Activated CD8-positive, alpha-beta T cell treated with anti-CD3 and anti-CD28 coated beads for 36 hours (primary cell): Measurements from ENCODE around the gene LYSMD1. TPM values are rescaled to one million over a fixed set of nuclear protein-coding genes. Genes with fewer than 3 reads are reported as not detected.

Source experiments
- ATAC-seq: fragments of 200-7000 bp; cut with Tn5 transposase; one replicate; pipeline ENCODE4 v1.10.0; 2021; ENCODE audit warnings: mild to moderate bottlenecking, moderate library complexity
- CTCF ChIA-PET: fragments of 350-600 bp; sonication (Branson Sonifier 250); formaldehyde crosslinking; loops from one replicate; lab custom pipeline; 2021; ENCODE audit warnings: antibody characterized with exemption; lab: Charles Lee
- POLR2A ChIA-PET: fragments of 350-600 bp; sonication (Branson Sonifier 250); formaldehyde crosslinking; loops from one replicate; lab custom pipeline; 2021; ENCODE audit warnings: antibody characterized with exemption; lab: Charles Lee
- DNase-seq: peaks from one replicate; pipeline ENCODE4 v3.0.0-alpha.2; 2020
- H3K27ac Mint-ChIP-seq: one replicate; pipeline ENCODE4 v1.8.0; 2021; ENCODE audit warnings: mild to moderate bottlenecking, mixed read lengths
- H3K27me3 Mint-ChIP-seq: one replicate; pipeline ENCODE4 v1.8.0; 2021; ENCODE audit warnings: mixed read lengths
- H3K36me3 Mint-ChIP-seq: one replicate; pipeline ENCODE4 v1.8.0; 2021; ENCODE audit warnings: low read depth, mixed read lengths
- H3K4me1 Mint-ChIP-seq: one replicate; pipeline ENCODE4 v1.8.0; 2021; ENCODE audit warnings: low read depth, mixed read lengths
- H3K4me3 Mint-ChIP-seq: one replicate; pipeline ENCODE4 v1.8.0; 2021; ENCODE audit warnings: mild to moderate bottlenecking, moderate library complexity, mixed read lengths
- H3K9me3 Mint-ChIP-seq: one replicate; pipeline ENCODE4 v1.8.0; 2021; ENCODE audit warnings: mixed read lengths
- intact Hi-C: fragments of 100-400 bp; cut with micrococcal nuclease; formaldehyde crosslinking; loops from one replicate; pipeline ENCODE4 v1.10.0; 2022
- total RNA-seq, 2 experiments: library from RNA; stranded (reverse); gene quantifications; one replicate each; pipeline ENCODE4 v1.2.3, GENCODE V29; 2021
- TF ChIP-seq, protein P1 (sequence below): fragments of 200-600 bp; IDR thresholded peaks from one replicate; pipeline ENCODE4 v1.8.0; 2022; ENCODE audit warnings: antibody characterized with exemption, mild to moderate bottlenecking

LYSMD1 gene
- total RNA-seq, 2 experiments from 2014 or later: 4.5 TPM

DNA sequence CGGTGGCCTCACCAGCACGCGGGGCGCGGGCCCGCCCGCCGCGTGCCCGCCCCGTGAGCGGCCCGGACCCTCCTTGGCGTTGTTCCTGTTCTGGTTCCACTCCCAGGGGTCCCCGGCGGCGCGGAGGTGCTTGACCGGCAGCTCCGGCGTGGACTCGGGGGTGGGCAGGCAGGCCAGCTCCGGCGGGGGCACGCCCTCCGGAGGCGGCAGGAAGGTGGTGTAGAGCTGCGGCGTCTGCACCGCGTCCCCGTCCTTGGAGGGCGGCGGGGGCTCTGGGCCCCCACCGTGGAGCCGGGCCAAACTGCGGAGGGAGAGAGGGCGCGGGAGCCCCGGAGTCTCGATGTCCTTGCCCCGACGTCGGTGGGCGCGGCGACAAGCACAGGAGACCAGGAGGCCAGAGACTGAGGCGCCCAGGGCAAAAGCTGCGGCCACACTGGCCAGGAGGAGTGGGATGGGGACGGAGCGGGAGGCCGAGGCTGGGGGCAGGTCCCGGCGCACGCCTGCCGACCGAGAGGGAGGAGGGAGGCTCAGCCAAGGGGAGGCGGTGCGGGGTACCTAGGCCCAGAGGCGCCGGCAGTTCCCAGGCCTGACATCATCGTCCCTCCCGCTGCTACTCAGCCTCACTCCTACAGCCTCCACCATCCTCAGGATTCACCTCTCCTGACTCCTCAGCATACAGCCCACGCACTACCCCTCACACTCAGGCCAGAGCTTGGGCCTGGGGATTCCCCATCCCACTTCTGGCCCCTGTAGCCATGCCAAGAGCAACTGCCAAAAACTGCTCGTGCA lies 32.5 kb downstream of the LYSMD1 start:
- Mint-ChIP-seq H3K36me3 (no peaks in the 10 kb centered on the region), H3K4me1 (peaks cover 12% of the 10 kb centered on the region), H3K4me3 (no peak overlapping the region), H3K9me3 (no peaks in the 10 kb centered on the region), H3K27me3 (no peaks in the 10 kb centered on the region), H3K27ac (no peak overlapping the region)
- DNase-seq: no peak
- TF ChIP-seq, protein P1, sequence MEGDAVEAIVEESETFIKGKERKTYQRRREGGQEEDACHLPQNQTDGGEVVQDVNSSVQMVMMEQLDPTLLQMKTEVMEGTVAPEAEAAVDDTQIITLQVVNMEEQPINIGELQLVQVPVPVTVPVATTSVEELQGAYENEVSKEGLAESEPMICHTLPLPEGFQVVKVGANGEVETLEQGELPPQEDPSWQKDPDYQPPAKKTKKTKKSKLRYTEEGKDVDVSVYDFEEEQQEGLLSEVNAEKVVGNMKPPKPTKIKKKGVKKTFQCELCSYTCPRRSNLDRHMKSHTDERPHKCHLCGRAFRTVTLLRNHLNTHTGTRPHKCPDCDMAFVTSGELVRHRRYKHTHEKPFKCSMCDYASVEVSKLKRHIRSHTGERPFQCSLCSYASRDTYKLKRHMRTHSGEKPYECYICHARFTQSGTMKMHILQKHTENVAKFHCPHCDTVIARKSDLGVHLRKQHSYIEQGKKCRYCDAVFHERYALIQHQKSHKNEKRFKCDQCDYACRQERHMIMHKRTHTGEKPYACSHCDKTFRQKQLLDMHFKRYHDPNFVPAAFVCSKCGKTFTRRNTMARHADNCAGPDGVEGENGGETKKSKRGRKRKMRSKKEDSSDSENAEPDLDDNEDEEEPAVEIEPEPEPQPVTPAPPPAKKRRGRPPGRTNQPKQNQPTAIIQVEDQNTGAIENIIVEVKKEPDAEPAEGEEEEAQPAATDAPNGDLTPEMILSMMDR: no peak
- intact Hi-C loops: no loop called here
- ATAC-seq: no peak
- POLR2A ChIA-PET: no interaction called here
- CTCF ChIA-PET: interaction anchor here (1.2 to 2.3 kb wide), 2 partner anchors 8 to 24 kb away, joined by 3 to 7 read pairs; partner anchors contain the start of gene TNFAIP8L2

DNA sequence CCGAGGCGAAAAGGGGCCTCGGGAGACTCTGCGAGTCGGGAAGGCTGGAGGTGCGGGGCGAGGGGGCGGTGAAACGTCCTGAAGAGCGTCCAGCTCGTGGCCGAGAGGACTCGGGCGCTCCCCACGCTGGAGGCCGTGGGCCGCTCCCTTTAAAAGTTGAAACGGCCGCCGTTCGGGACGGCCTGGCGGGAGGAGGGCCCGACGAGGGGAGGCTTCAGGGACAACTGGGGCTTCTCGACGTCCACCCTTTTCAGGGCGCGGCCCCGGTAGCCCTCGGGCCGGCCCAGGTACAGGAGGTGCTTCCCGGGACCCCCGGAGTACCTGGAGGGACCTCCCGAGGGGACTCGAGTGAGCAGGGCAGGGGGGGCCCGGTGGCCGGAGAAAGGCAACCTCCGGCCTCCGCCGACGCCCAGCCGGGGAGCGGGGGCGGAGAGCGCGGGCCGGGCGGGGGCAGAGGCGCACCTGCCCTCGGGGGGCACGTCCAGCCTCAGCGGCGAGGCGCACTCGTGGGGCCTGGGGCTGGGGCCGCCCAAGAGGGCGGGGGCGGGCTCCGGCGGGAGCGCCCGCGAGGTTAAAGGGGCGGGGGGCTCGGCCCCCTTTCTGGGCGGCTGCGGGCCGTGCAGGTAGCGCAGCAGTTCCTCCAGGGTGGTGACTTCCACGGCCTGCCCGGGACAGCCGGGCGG lies 33.2 kb downstream of the LYSMD1 start:
- no peak for ATAC-seq
- H3K36me3 Mint-ChIP-seq: no peaks in the 10 kb centered on the region
- peaks cover 12% of the 10 kb centered on the region for H3K4me1 Mint-ChIP-seq
- no peaks in the 10 kb centered on the region for H3K27me3 Mint-ChIP-seq
- no peaks in the 10 kb centered on the region for H3K9me3 Mint-ChIP-seq
- intact Hi-C loops: no loop called here
- TF ChIP-seq, protein P1: no peak
- H3K27ac Mint-ChIP-seq: no peak overlapping the region
- H3K4me3 Mint-ChIP-seq: peak overlapping the region; percentile 69
- DNase-seq: no peak
- ChIA-PET CTCF (interaction anchor here (3.3 kb wide), 1 partner anchor 33 kb away, joined by 23 read pairs; no protein-coding TSS in a partner anchor), POLR2A (interaction anchor here (1.1 to 3.0 kb wide), 3 partner anchors 18 to 149 kb away, joined by 3 to 14 read pairs (median 5); partner anchors contain the start of genes TNFAIP8L2 and ZNF687)

DNA sequence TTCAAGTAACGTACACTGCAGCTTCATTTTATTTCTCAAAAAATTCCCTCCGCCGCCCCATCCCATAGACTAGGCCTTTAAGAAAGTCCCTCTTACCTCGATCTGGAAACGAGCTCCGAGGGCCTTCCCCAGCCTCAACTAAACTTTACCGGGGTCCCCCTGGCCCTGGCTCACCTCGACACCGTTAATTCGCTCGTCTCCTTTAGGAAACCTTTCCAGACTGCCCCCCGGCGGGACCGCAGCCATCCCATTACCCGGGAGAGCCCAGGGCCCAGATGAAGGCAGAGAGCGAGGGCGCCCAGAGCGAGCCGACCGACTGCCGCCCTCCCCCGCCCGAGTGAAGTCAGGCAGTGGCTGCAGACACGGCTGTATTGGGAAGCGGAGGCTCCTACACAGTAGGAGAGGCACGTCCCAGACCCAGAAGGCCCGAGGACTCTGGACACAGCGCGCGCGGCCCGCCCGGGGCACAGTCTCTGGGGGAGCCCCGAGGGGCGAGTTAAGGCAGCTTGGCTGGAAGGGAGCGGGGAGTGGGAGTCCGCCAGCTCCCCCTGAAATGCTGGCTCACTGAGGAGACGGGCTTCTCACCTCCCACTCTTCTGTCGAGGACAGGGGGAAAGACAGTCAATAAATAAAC lies 33.9 kb downstream of the LYSMD1 start:
- DNase-seq: no peak

DNA sequence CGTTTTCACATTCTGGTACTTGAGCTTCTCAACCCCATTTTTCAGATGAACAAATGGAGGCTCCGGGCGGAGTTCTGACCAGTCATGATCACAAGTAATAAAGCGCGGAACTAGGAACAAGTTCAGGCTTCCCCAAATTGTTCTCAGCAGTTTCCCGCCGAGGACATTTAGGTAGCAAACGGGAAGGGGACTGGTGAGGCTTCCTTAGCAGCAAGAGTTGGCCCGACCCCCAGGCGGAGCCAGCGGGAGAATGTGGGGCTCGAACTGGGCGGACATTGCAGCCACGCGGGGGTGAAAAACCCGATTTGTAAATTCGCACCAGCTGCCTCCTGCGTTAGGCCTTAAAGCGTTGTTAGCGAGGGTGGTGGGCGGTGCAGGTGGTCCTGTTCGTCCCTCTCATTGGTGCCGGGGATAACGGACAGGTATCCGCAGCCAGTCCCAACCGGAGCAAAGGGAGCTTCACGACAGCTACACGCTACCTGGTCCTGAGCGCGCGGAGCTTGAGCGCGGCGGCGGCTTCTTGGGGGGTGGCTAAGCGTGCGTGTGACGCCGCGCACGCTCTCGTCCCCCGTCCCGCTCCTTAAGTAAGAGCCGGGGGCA lies 34.6 kb downstream of the LYSMD1 start:
- CTCF ChIA-PET: interaction anchor here (0.6 to 3.3 kb wide), 17 partner anchors 9 to 151 kb away, joined by 3 to 23 read pairs (median 3); partner anchors contain the start of genes C1orf56, TMOD4, TNFAIP8L2 and ZNF687
- H3K36me3 Mint-ChIP-seq: no peaks in the 10 kb centered on the region
- peak; percentile 96 for DNase-seq
- H3K4me1 Mint-ChIP-seq: peaks cover 12% of the 10 kb centered on the region
- H3K27ac Mint-ChIP-seq: peak overlapping the region; percentile 75
- no peaks in the 10 kb centered on the region for H3K27me3 Mint-ChIP-seq
- TF ChIP-seq, protein P1: no peak
- intact Hi-C loops: no loop called here
- ATAC-seq: peak; percentile 100
- POLR2A ChIA-PET: interaction anchor here (0.7 to 3.0 kb wide), 18 partner anchors 8 to 157 kb away, joined by 3 to 14 read pairs (median 3); partner anchors contain the start of genes MINDY1, TNFAIP8L2, VPS72 and ZNF687
- peak overlapping the region; percentile 69 for H3K4me3 Mint-ChIP-seq
- no peaks in the 10 kb centered on the region for H3K9me3 Mint-ChIP-seq

More for the DNA sequence above, 33.9 kb downstream of the LYSMD1 start:
- Mint-ChIP-seq H3K9me3 (no peaks in the 10 kb centered on the region), H3K27ac (peak overlapping the region; percentile 75), H3K4me3 (peak overlapping the region; percentile 69), H3K27me3 (no peaks in the 10 kb centered on the region), H3K4me1 (peaks cover 12% of the 10 kb centered on the region), H3K36me3 (no peaks in the 10 kb centered on the region)
- ATAC-seq: no peak
- TF ChIP-seq, protein P1: no peak
- POLR2A ChIA-PET: interaction anchor here (0.7 to 3.0 kb wide), 15 partner anchors 10 to 158 kb away, joined by 3 to 14 read pairs (median 3); partner anchors contain the start of genes MINDY1, TNFAIP8L2, VPS72 and ZNF687
- intact Hi-C loops: no loop called here
- CTCF ChIA-PET: interaction anchor here (0.7 to 3.3 kb wide), 15 partner anchors 9 to 150 kb away, joined by 3 to 23 read pairs (median 3); partner anchors contain the start of genes C1orf56, TMOD4, TNFAIP8L2 and ZNF687
